Measurements from ENCODE around the gene OR2J3. TPM values are rescaled to one million over a fixed set of nuclear protein-coding genes. Genes with fewer than 3 reads are reported as not detected.

The OR2J3 gene
- total RNA-seq, 2 experiments from 2014 or later: not detected

DNA sequence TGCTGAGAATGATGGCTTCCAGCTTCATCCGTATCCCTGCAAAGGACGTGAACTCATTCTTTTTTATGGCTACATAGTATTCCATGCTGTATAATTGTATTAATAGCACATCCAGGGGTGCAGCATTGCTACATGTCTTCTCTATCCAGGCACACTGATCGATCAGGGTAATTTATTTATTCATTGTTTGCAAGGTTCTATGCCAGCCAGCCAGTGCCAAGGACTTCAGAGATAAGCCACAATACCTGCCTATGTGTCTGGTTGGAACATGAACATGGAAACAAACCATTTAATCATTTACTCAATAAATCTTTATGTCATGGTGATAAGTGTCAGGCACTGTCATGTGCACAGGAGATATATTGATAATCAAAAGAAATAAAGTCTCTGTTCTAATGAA lies 14.9 kb upstream of the OR2J3 start:
- Histone ChIP-seq H3K9me2 (ENCODE audit: insufficient read depth, low read length) (no peaks in the 10 kb centered on the region), H3K36me3 (ENCODE audit: insufficient read depth, low read length) (no peaks in the 10 kb centered on the region), H3K27ac (ENCODE audit: low read depth, low read length, poor library complexity, severe bottlenecking) (no peak overlapping the region), H3K4me2 (ENCODE audit: low read length) (no peak overlapping the region), H4K20me1 (ENCODE audit: insufficient read depth, low read length) (no peaks in the 10 kb centered on the region), H3K9me3 (ENCODE audit: low read length) (no peaks in the 10 kb centered on the region), H3K79me2 (ENCODE audit: insufficient read depth, low read depth, low read length) (no peaks in the 10 kb centered on the region), H2AFZ (ENCODE audit: low read length) (no peak overlapping the region), H3K4me1 (ENCODE audit: insufficient read depth, low read length, poor library complexity, severe bottlenecking) (no peaks in the 10 kb centered on the region), H3K4me3 (ENCODE audit: low read depth, low read length, poor library complexity, severe bottlenecking) (no peak overlapping the region)
- ChIA-PET CTCF (ENCODE audit: unreplicated experiment) (no interaction called here), POLR2A (no interaction called here)
- no peak for TF ChIP-seq EZH2phosphoT487 (IDR thresholded peaks at IDR 0.05; ENCODE audit: borderline replicate concordance, low read depth, low read length)
- TF ChIP-seq, protein P1, sequence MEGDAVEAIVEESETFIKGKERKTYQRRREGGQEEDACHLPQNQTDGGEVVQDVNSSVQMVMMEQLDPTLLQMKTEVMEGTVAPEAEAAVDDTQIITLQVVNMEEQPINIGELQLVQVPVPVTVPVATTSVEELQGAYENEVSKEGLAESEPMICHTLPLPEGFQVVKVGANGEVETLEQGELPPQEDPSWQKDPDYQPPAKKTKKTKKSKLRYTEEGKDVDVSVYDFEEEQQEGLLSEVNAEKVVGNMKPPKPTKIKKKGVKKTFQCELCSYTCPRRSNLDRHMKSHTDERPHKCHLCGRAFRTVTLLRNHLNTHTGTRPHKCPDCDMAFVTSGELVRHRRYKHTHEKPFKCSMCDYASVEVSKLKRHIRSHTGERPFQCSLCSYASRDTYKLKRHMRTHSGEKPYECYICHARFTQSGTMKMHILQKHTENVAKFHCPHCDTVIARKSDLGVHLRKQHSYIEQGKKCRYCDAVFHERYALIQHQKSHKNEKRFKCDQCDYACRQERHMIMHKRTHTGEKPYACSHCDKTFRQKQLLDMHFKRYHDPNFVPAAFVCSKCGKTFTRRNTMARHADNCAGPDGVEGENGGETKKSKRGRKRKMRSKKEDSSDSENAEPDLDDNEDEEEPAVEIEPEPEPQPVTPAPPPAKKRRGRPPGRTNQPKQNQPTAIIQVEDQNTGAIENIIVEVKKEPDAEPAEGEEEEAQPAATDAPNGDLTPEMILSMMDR (conservative IDR thresholded peaks at IDR 0.05; ENCODE audit: low read length): no peak
- intact Hi-C loops (cut with micrococcal nuclease; ENCODE audit: unreplicated experiment): no loop called here
- BruUV-seq (replicated peaks): no TSS peak
- DNase-seq (ENCODE audit: low spot score): no peak

DNA sequence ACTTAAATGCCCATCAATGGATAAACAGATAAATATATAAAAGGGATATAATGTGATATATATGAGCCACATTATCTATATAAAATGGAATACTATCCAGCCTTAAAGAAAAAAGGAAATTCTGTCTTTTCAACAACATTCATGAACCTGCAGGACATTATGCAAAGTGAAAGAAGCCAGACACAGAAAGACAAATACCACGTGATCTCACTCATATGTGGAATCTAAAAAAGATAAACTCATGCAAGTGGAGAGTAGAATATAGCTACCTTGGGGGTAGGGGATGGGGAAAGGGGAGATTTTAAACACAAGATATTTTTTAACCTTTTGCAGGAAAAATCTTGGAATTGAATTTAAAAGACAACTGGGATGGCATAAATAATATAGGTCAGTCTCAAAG lies 10.1 kb upstream of the OR2J3 start:
- POLR2A ChIA-PET: no interaction called here
- no peak for DNase-seq (ENCODE audit: low spot score)
- H3K79me2 ChIP-seq (ENCODE audit: insufficient read depth, low read depth, low read length): no peaks in the 10 kb centered on the region
- no peaks in the 10 kb centered on the region for H3K36me3 ChIP-seq (ENCODE audit: insufficient read depth, low read length)
- intact Hi-C loops (cut with micrococcal nuclease; ENCODE audit: unreplicated experiment): no loop called here
- H3K27ac ChIP-seq (ENCODE audit: low read depth, low read length, poor library complexity, severe bottlenecking): no peak overlapping the region
- no peaks in the 10 kb centered on the region for H3K9me3 ChIP-seq (ENCODE audit: low read length)
- no peak overlapping the region for H3K4me3 ChIP-seq (ENCODE audit: low read depth, low read length, poor library complexity, severe bottlenecking)
- CTCF ChIA-PET (ENCODE audit: unreplicated experiment): no interaction called here
- H3K4me2 ChIP-seq (ENCODE audit: low read length): no peak overlapping the region
- H3K4me1 ChIP-seq (ENCODE audit: insufficient read depth, low read length, poor library complexity, severe bottlenecking): no peaks in the 10 kb centered on the region
- H4K20me1 ChIP-seq (ENCODE audit: insufficient read depth, low read length): no peaks in the 10 kb centered on the region
- no peaks in the 10 kb centered on the region for H3K9me2 ChIP-seq (ENCODE audit: insufficient read depth, low read length)
- H2AFZ ChIP-seq (ENCODE audit: low read length): no peak overlapping the region
- TF ChIP-seq, protein P1 (conservative IDR thresholded peaks at IDR 0.05; ENCODE audit: low read length): no peak
- no peak for TF ChIP-seq EZH2phosphoT487 (IDR thresholded peaks at IDR 0.05; ENCODE audit: borderline replicate concordance, low read depth, low read length)
- no TSS peak for BruUV-seq (replicated peaks)

DNA sequence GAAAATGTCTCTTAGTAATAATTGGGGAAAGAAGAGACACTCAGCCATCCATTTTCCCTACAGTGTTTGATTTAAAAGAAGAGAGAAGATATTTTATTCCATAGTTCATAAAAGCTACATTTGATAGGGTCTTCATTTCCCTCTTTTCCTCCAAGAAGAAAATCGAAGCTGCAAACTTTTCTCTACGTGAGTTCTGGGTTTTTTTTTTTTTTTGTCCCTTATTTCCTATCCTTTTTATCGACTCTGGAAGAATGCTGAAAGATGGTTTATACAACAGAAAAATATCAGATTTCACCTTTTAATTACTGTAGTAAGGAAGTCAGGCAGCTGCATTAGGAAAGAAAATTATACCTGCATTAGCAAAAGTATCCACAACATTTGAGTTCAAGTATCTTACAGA lies 8.7 kb upstream of the OR2J3 start, which contains the start of gene OR2J1:
OR2J1 (plus strand) TSS at position 301 of the 400 bp plus-strand sequence. CDS start 1,453 bp downstream, outside the sequence.
- DNase-seq (ENCODE audit: low spot score): no peak
- Histone ChIP-seq H3K36me3 (ENCODE audit: insufficient read depth, low read length) (no peaks in the 10 kb centered on the region), H3K4me3 (ENCODE audit: low read depth, low read length, poor library complexity, severe bottlenecking) (no peak within 1 kb of the TSS), H4K20me1 (ENCODE audit: insufficient read depth, low read length) (no peaks in the 10 kb centered on the region), H3K27ac (ENCODE audit: low read depth, low read length, poor library complexity, severe bottlenecking) (no peak within 1 kb of the TSS), H3K9me2 (ENCODE audit: insufficient read depth, low read length) (no peaks in the 10 kb centered on the region), H3K9me3 (ENCODE audit: low read length) (no peaks in the 10 kb centered on the region), H3K4me2 (ENCODE audit: low read length) (no peak within 1 kb of the TSS), H3K79me2 (ENCODE audit: insufficient read depth, low read depth, low read length) (no peaks in the 10 kb centered on the region), H2AFZ (ENCODE audit: low read length) (no peak within 1 kb of the TSS), H3K4me1 (ENCODE audit: insufficient read depth, low read length, poor library complexity, severe bottlenecking) (no peaks in the 10 kb centered on the region)
- CTCF ChIA-PET (ENCODE audit: unreplicated experiment): no interaction called here
- POLR2A ChIA-PET: interaction anchor here (0.7 kb wide), 1 partner anchor 14 kb away, joined by 4 read pairs; no protein-coding TSS in a partner anchor
- intact Hi-C loops (cut with micrococcal nuclease; ENCODE audit: unreplicated experiment): no loop called here
- no TSS peak for BruUV-seq (replicated peaks)
- TF ChIP-seq, protein P1 (conservative IDR thresholded peaks at IDR 0.05; ENCODE audit: low read length): no peak
- TF ChIP-seq EZH2phosphoT487 (IDR thresholded peaks at IDR 0.05; ENCODE audit: borderline replicate concordance, low read depth, low read length): no peak

Data from OCI-LY7 (cell line).